Kasumi-1 (cell line): ENCODE measurements around the gene TIMM23B.
"Not testable (repeated sequence)": the region's sequence is repeated elsewhere in the genome, so short reads cannot be mapped to it uniquely, and the experiment has no call there.

Experiments used
- DNase-seq, 2 experiments: peaks; one replicate each; lab custom pipeline; 2025; lab: John Stamatoyannopoulos, UW

Gene TIMM23B

DNA sequence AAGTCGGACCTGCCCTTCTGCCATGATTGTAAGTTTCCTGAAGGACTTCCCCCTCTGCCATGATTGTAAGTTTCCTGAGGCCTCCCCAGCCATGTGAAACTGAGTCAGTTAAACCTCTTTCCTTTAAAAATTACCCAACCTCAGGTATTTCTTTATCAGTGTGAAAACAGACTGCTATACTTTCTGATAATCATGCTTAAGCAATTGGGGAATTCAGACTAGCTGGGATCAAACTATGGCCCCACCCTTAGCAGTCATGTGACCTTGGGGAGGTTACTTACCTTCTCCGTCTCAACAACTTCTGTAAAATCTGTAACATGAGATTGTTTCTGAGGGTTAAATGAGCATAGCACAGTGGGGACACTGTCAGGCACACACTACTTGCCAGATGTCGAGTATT, 45.4 kb downstream of the TIMM23B start:
- not testable (repeated sequence) for DNase-seq

DNA sequence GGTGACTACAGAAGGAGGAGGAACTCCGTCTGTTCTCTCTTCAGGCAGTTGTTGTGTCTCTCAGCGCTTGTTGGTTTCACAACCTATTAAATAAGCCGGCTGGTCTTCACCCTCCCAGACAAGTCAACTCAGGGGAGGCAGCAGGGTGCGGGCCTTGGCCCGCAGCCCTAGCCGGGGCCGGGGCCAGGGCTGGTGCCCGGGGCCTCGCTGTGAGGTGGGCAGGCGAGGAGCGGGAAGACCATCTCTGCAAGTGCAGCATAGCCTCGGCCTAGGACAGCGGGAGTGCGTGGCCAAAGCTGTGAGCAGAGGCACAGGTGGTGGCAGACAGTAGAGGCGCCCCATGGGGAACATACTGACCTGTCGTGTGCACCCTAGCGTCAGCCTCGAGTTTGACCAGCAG, 46.5 kb downstream of the TIMM23B start, which contains the start of gene AGAP6:
TSS of gene AGAP6 (plus strand) at position 31 of the 400 bp plus-strand sequence. CDS start at position 341, 310 bp downstream.
- DNase-seq, result not testable (repeated sequence)

DNA sequence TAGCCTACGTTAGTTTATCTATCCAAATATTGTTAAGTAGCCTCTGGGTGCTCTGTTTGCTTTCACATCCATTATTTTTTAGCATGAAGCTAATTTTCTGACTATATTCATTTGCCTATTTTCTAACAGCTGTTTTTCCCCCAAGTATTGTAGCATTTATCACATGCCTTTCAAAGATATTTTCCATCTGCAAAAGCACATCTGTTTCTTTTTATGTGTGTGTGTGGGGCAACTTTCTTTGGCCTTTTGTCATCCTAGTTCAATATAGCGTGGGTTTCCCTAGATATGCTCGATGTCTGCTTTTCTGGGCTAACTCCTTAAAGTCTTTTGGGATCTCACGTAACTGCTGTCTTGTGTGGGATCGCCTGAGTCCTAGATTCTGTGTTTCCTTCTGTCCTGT, 53.5 kb downstream of the TIMM23B start:
- not testable (repeated sequence) for DNase-seq

DNA sequence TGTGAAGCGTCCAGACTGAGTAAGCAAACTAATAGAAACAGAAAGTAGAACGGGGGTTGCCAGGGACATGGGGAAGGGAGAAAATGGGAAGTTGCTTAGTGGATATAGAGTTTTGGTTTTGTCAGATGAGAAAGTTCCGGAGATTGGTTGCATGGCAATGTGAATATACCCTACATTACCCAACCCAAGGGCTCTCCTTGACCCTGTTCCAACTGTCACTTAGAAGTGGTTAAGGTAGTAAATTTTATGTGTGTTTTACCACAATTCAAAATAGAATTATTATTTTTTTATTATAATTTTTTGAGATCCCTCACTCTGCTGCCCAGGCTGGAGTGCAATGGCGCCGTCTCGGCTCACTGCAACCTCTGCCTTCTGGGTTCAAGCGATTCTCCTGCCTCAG, 72.2 kb downstream of the TIMM23B start:
- peak; percentile 31 to 34 for DNase-seq

DNA sequence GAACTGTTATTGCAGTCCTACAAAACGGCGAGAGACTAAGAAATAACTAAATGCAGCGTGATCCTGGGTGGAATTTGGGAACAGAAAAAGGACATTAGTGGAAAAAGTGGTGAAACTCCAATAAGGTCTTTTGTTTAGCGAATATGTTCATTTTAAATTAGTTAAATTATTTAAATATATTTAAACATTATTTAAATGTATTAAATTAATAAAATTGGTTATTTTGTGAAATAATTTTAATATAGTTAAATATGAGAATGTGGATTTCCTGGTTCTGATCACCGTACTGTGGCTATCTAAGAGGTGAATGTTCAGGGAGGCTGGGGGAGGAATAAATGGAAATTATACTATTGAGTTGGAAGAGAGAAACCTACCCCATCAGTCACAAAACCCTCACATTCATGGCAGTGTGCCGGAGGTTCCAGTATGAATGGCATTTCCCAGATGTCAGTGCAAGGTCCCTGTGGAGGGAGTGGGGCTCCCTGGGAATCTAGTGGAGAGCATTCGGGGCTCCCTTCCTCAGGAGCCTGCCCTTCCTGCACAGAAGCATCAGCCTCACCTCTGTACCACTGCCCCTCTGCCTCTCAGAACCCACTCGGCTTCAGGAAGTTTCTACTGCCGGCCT, 73.9 kb downstream of the TIMM23B start:
- DNase-seq, result not testable (repeated sequence)

DNA sequence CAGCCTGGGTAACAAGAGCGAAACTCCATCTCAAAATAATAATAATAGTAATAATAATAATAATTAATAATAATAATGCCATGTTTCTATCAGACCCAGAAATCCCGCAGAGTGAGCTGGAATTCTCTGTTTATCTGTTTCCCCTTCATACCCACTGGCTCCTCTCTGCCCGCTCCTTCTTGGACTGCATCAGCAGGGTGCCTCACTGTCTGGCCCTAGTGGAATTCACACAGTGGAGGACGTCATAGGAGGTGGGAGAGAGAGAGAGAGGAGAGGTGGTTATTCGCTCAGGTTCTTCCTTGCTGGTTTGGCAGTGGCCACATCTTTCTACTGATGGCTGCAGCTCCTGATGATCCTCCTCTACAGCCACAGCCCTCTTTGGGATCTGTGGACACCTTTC, 75.1 kb downstream of the TIMM23B start:
- not testable (repeated sequence) for DNase-seq

DNA sequence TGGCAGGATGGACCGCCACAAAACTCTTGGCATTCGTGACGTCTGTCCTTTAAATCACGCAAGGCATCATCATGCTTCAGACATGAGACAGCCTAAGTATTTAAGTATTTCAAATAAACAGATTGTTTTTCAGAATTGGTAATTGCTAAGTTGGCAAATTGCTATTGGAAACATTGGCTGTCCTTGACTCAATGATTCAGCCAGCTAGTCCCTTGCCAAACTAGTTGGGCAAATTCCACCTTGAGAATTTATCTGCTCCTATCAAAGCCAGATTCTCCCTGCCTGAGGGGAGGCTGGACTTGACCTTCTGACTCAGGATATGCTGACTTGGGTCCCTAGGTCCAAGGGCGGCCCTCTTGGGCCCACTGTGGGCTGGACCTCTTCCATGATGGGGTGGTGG, 75.8 kb downstream of the TIMM23B start:
- DNase-seq, result not testable (repeated sequence)

DNA sequence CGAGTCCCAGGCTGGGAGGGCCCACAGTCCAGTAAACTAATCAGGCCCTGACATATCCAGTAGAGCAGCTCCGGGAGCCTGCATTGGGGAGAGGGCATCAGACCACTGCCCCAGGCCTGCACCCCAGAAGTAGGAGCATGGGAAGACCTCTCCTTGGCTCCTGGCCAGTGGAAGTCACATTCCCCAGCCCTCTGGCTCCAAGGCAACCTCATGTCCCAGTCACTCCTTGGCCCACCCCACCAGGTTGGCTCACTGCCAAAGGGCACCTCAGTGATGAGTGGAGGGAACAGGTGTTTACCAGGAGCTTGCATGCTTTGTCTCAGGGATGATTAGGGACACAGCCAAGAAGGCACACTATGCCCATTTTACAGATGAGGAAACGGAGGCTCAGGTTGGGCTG, 77.4 kb downstream of the TIMM23B start:
- DNase-seq, result not testable (repeated sequence)

DNA sequence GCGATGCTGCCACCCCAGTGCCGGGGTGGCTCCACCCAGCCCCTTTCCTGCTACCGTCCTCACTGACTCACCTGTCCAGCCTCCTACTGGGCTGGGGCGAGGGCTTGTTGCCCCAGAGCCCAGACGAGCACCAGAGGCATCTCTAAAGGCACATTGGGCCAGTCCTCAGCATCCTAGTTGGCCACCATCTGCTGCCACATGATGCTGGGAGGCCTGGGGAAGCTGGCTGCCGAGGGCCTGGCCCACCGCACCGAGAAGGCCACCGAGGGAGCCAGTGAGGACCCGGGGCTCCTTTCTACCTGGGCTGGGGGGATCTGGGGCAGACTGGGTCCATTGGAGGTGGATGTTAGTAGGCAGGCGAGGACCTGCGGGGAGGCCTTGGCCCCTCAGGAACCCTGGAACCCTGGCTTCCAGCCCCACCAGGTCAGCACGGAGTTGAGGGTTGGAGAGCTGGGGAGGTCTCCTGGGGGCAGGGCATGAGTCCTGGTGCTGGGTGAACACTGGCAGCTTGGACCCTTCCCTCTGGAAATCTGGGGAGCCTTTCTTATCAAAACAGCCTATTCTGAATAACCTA, 78.7 kb downstream of the TIMM23B start:
- not testable (repeated sequence) for DNase-seq

DNA sequence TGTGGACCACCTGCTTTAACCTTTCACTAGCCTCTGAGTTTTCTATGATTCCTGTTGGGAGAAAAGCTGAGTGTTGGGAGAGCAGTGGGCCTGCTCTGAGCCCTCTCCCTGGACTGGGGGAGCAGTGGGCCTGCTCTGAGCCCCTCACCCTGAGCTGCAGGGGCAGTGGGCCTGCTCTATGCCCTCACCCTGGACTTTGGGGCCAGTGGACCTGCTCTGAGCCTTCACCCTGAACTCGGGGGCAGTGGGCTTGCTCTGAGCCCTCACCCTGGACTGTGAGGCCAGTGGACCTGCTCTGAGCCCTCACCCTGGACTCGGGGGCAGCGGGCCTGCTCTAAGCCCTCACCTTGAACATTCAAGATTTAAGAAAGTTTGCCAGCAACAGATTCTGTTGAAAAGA, 79.8 kb downstream of the TIMM23B start:
- no peak for DNase-seq
